HEK293 (cell line): ENCODE results near the gene PP2D1.

Source experiments
- GLI4 ChIP-seq: fragments of 450-650 bp; formaldehyde crosslinking; IDR thresholded peaks from 2 replicates; pipeline ENCODE4 v1.5.1; 2016; ENCODE audit warnings: missing biosample characterization, missing genetic modification characterization
- GLIS1 ChIP-seq: fragments of 450-650 bp; formaldehyde crosslinking; IDR thresholded peaks from 2 replicates; pipeline ENCODE4 v1.5.1; 2016; ENCODE audit warnings: missing biosample characterization, missing genetic modification characterization
- HIC1 ChIP-seq: fragments of 450-650 bp; formaldehyde crosslinking; IDR thresholded peaks from 2 replicates; pipeline ENCODE4 v1.5.1; 2016; ENCODE audit warnings: missing biosample characterization, missing genetic modification characterization
- KLF8 ChIP-seq: fragments of 450-650 bp; formaldehyde crosslinking; IDR thresholded peaks from 2 replicates; pipeline ENCODE4 v1.5.1; 2016; ENCODE audit warnings: missing biosample characterization, missing genetic modification characterization
- MYNN ChIP-seq: fragments of 450-650 bp; formaldehyde crosslinking; IDR thresholded peaks from 2 replicates; pipeline ENCODE4 v1.5.1; 2016; ENCODE audit warnings: missing biosample characterization, missing genetic modification characterization, borderline replicate concordance
- PRDM1 ChIP-seq: fragments of 450-650 bp; formaldehyde crosslinking; IDR thresholded peaks from 2 replicates; pipeline ENCODE4; 2016; ENCODE audit warnings: missing biosample characterization, missing genetic modification characterization
- RBAK ChIP-seq: fragments of 450-650 bp; formaldehyde crosslinking; IDR thresholded peaks from 2 replicates; pipeline ENCODE4 v1.5.1; 2016; ENCODE audit warnings: missing biosample characterization, missing genetic modification characterization
- REST ChIP-seq: fragments of 450-650 bp; formaldehyde crosslinking; IDR thresholded peaks from 2 replicates; pipeline ENCODE4 v1.5.1; 2016; ENCODE audit warnings: missing biosample characterization, missing genetic modification characterization
- SP2 ChIP-seq: fragments of 450-650 bp; formaldehyde crosslinking; IDR thresholded peaks from 2 replicates; pipeline ENCODE4 v1.5.1; 2016; ENCODE audit warnings: missing biosample characterization, missing genetic modification characterization
- TRIM28 ChIP-seq: IDR thresholded peaks from 2 replicates; pipeline ENCODE4 v1.6.1; 2011; ENCODE audit warnings: low read length, control low read depth, borderline replicate concordance
- WT1 ChIP-seq: fragments of 450-650 bp; formaldehyde crosslinking; IDR thresholded peaks from 2 replicates; pipeline ENCODE4 v1.5.1; 2016; ENCODE audit warnings: missing biosample characterization, missing genetic modification characterization
- ZBTB6 ChIP-seq: fragments of 450-650 bp; formaldehyde crosslinking; IDR thresholded peaks from 2 replicates; pipeline ENCODE4 v1.5.1; 2017; ENCODE audit warnings: missing biosample characterization, missing genetic modification characterization
- ZNF10 ChIP-seq: fragments of 450-650 bp; formaldehyde crosslinking; IDR thresholded peaks from 2 replicates; pipeline ENCODE4 v1.5.1; 2017; ENCODE audit warnings: missing biosample characterization, missing genetic modification characterization
- ZNF121 ChIP-seq: fragments of 450-650 bp; formaldehyde crosslinking; IDR thresholded peaks from 2 replicates; pipeline ENCODE4 v1.5.1; 2016; ENCODE audit warnings: missing biosample characterization, missing genetic modification characterization
- ZNF133 ChIP-seq: fragments of 450-650 bp; formaldehyde crosslinking; IDR thresholded peaks from 2 replicates; pipeline ENCODE4 v1.5.1; 2016; ENCODE audit warnings: missing biosample characterization, missing genetic modification characterization
- ZNF138 ChIP-seq: fragments of 450-650 bp; formaldehyde crosslinking; IDR thresholded peaks from 2 replicates; pipeline ENCODE4 v1.5.1; 2016; ENCODE audit warnings: missing biosample characterization, missing genetic modification characterization, borderline replicate concordance
- ZNF155 ChIP-seq: fragments of 450-650 bp; formaldehyde crosslinking; IDR thresholded peaks from 2 replicates; pipeline ENCODE4 v1.5.1; 2016; ENCODE audit warnings: missing biosample characterization, missing genetic modification characterization
- ZNF169 ChIP-seq: fragments of 450-650 bp; formaldehyde crosslinking; IDR thresholded peaks from 2 replicates; pipeline ENCODE4 v1.5.1; 2016; ENCODE audit warnings: missing biosample characterization, missing genetic modification characterization
- ZNF18 ChIP-seq: fragments of 450-650 bp; formaldehyde crosslinking; IDR thresholded peaks from 2 replicates; pipeline ENCODE4 v1.5.1; 2016; ENCODE audit warnings: missing biosample characterization, missing genetic modification characterization
- ZNF239 ChIP-seq: fragments of 450-650 bp; formaldehyde crosslinking; IDR thresholded peaks from 2 replicates; pipeline ENCODE4 v1.5.1; 2016; ENCODE audit warnings: missing biosample characterization, missing genetic modification characterization
- ZNF324 ChIP-seq: fragments of 450-650 bp; formaldehyde crosslinking; IDR thresholded peaks from 2 replicates; pipeline ENCODE4 v1.5.1; 2016; ENCODE audit warnings: missing biosample characterization, missing genetic modification characterization
- ZNF416 ChIP-seq: fragments of 450-650 bp; formaldehyde crosslinking; IDR thresholded peaks from 2 replicates; pipeline ENCODE4 v1.5.1; 2016; ENCODE audit warnings: missing biosample characterization, missing genetic modification characterization
- ZNF473 ChIP-seq: fragments of 450-650 bp; formaldehyde crosslinking; IDR thresholded peaks from 2 replicates; pipeline ENCODE4 v1.5.1; 2017; ENCODE audit warnings: missing biosample characterization, missing genetic modification characterization
- ZNF501 ChIP-seq: fragments of 450-650 bp; formaldehyde crosslinking; IDR thresholded peaks from 2 replicates; pipeline ENCODE4 v1.5.1; 2016; ENCODE audit warnings: missing biosample characterization, missing genetic modification characterization
- ZNF514 ChIP-seq: fragments of 450-650 bp; formaldehyde crosslinking; IDR thresholded peaks from 2 replicates; pipeline ENCODE4 v1.5.1; 2016; ENCODE audit warnings: missing biosample characterization, missing genetic modification characterization
- ZNF530 ChIP-seq: fragments of 450-650 bp; formaldehyde crosslinking; IDR thresholded peaks from 2 replicates; pipeline ENCODE4 v1.5.1; 2016; ENCODE audit warnings: low read depth, missing biosample characterization, missing genetic modification characterization
- ZNF558 ChIP-seq: fragments of 450-650 bp; formaldehyde crosslinking; IDR thresholded peaks from 2 replicates; pipeline ENCODE4 v1.5.1; 2016; ENCODE audit warnings: missing biosample characterization, missing genetic modification characterization
- ZNF561 ChIP-seq: fragments of 450-650 bp; IDR thresholded peaks from 2 replicates; pipeline ENCODE4 v1.5.1; 2018; ENCODE audit warnings: missing biosample characterization, missing genetic modification characterization, borderline replicate concordance
- ZNF621 ChIP-seq: fragments of 450-650 bp; formaldehyde crosslinking; IDR thresholded peaks from 2 replicates; pipeline ENCODE4 v1.5.1; 2017; ENCODE audit warnings: missing biosample characterization, missing genetic modification characterization
- ZNF654 ChIP-seq: fragments of 450-650 bp; formaldehyde crosslinking; IDR thresholded peaks from 2 replicates; pipeline ENCODE4 v1.5.1; 2016; ENCODE audit warnings: low read depth, missing biosample characterization, missing genetic modification characterization
- ZNF677 ChIP-seq: fragments of 450-650 bp; IDR thresholded peaks from 2 replicates; pipeline ENCODE4 v1.5.0; 2018; ENCODE audit warnings: missing biosample characterization, mild to moderate bottlenecking, missing genetic modification characterization, moderate library complexity
- ZNF701 ChIP-seq: fragments of 450-650 bp; formaldehyde crosslinking; IDR thresholded peaks from 2 replicates; pipeline ENCODE4 v1.5.1; 2016; ENCODE audit warnings: missing biosample characterization, missing genetic modification characterization
- ZNF704 ChIP-seq: fragments of 450-650 bp; formaldehyde crosslinking; IDR thresholded peaks from 2 replicates; pipeline ENCODE4 v1.5.1; 2016; ENCODE audit warnings: missing biosample characterization, missing genetic modification characterization
- ZNF830 ChIP-seq: fragments of 450-650 bp; IDR thresholded peaks from 2 replicates; pipeline ENCODE4 v1.5.0; 2018; ENCODE audit warnings: missing biosample characterization, missing genetic modification characterization, low read depth, mild to moderate bottlenecking, moderate library complexity

PP2D1 gene

GRCh38 chr3:20041197-20041780 lies 29.2 kb upstream of the PP2D1 start (continued):
- TF ChIP-seq REST (0 out of 2 replicates have a peak, but pooled peaks have one; percentile 30), ZNF701 (no peak), KLF8 (tag by site-specific recombination) (no peak), MYNN (tag by site-specific recombination) (no peak; the same call in 1 of the 2 replicates), ZNF133 (tag by site-specific recombination) (peak; percentile 34; the same call in 1 of the 2 replicates), ZNF473 (no peak), ZNF18 (peak; percentile 93), SP2 (tag by site-specific recombination) (peak; percentile 68; the same call in 1 of the 2 replicates), ZNF416 (no peak), ZNF10 (no peak), ZNF501 (no peak), ZNF530 (tag by site-specific recombination) (no peak), ZBTB6 (tag by site-specific recombination) (no peak), GLI4 (0 out of 2 replicates have a peak, but pooled peaks have one; percentile 11), ZNF121 (tag by site-specific recombination) (no peak), ZNF558 (tag by site-specific recombination) (no peak), ZNF830 (tag by site-specific recombination) (no peak), ZNF169 (tag by site-specific recombination) (no peak), ZNF324 (tag by site-specific recombination) (no peak), TRIM28 (no peak), ZNF677 (tag by site-specific recombination) (no peak), ZNF621 (tag by site-specific recombination) (no peak), ZNF514 (tag by site-specific recombination) (no peak), ZNF155 (no peak), PRDM1 (tag by site-specific recombination) (no peak; the same call in 1 of the 2 replicates), ZNF239 (tag by site-specific recombination) (no peak), RBAK (tag by site-specific recombination) (no peak), WT1 (tag by site-specific recombination) (peak; percentile 39; the same call in 1 of the 2 replicates), ZNF654 (tag by site-specific recombination) (no peak), GLIS1 (tag by site-specific recombination) (no peak), ZNF138 (tag by site-specific recombination) (no peak), ZNF561 (tag by site-specific recombination) (0 out of 2 replicates have a peak, but pooled peaks have one; percentile 52), ZNF704 (tag by site-specific recombination) (no peak), HIC1 (tag by site-specific recombination) (no peak)
